ENCODE results near the gene CACNA1C. TPM values are rescaled to one million over a fixed set of nuclear protein-coding genes. Genes with fewer than 3 reads are reported as not detected.

Gene CACNA1C
- total and polyA plus RNA-seq, 2 of the 4 experiments (the other 2 are of a cell fraction), result 1.6 to 2.6 TPM

DNA sequence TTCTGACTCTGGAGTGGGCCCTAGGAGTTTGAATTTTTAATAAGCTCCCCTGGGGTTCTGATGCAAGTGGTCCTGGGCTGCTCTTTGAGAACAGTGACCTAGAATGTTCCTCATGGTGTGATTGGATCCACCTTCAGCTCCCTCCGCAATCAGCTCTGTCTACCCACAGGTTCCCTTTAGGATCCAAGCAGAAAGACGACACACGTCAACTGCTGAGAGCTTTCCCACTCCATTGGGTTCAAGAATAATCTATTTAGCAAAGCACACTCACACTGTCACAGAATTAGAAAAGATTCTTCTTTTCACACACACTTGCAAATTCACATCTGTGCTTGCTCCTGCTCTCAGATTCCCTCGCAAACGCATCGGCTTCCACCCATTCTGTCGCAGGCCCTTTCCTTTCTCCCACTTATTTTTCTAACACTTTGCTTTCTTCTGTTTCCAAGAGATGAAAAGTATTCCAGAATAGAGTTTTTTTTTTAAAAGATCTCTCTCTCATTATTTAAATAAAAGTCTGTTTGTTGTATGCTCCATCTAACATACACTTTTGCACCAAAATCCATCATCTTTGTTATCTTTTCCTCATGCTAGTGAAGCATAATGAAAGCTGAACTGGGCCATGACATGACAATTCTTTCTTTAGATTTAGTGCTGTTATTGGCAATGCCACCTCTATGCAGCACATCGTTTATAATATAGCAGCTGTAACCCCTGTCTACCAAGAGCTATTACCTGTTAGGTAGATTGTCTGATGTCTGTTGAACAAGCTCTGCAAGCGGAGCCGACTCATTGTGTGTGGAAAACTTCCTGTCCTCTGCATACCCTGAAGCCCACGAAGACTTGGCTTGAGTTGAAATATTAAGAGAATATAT lies 73.1 kb downstream of the CACNA1C start:
- Histone ChIP-seq H3K23ac (ENCODE audit: low read depth, low read length) (no peak overlapping the region), H3K14ac (replicated peaks; ENCODE audit: low read depth, low read length) (no peak overlapping the region), H3K4me1 (ENCODE audit: control insufficient read depth, insufficient read depth, low read length) (peaks cover 20% of the 10 kb centered on the region), H2BK120ac (ENCODE audit: low read depth, low read length) (no peak overlapping the region), H3K27me3 (ENCODE audit: control insufficient read depth, insufficient read depth, low read length) (no peaks in the 10 kb centered on the region), H3K9ac (ENCODE audit: low read depth, low read length) (no peak overlapping the region), H3K56ac (ENCODE audit: extremely low read depth, insufficient read depth, low read length) (no peak overlapping the region), H3K9me3 (ENCODE audit: control insufficient read depth, insufficient read depth, low read length) (no peaks in the 10 kb centered on the region), H2AK9ac (replicated peaks; ENCODE audit: low read depth, low read length, poor library complexity) (no peak overlapping the region), H3K27ac (ENCODE audit: insufficient read depth, low read length) (no peak overlapping the region), H3K36me3 (ENCODE audit: control insufficient read depth, insufficient read depth, low read length) (peaks cover 14% of the 10 kb centered on the region; the same call in 1 of the 2 replicates), H4K8ac (ENCODE audit: low read depth in 2 of 2, low read length in 2 of 2) (no peak overlapping the region), H3K18ac (ENCODE audit: low read depth, low read length) (no peak overlapping the region), H2BK20ac (ENCODE audit: low read depth, low read length) (no peak overlapping the region), H3K9me1 (ENCODE audit: insufficient read depth, low read length) (peaks cover 14% of the 10 kb centered on the region), H2BK5ac (ENCODE audit: low read depth, low read length, poor library complexity, severe bottlenecking) (no peak overlapping the region), H2AFZ (replicated peaks; ENCODE audit: low read length, poor library complexity) (no peak overlapping the region), H4K5ac (ENCODE audit: low read depth, low read length) (no peak overlapping the region), H3K4me2 (ENCODE audit: low read depth, low read length) (no peak overlapping the region), H3K79me1 (ENCODE audit: low read depth in 1 of 2, low read length in 2 of 2) (peaks cover 0 to 5% of the 10 kb centered on the region in 2 experiments; a peak in 2 of 4 replicates), H3K4me3 (ENCODE audit: insufficient read depth, low read depth, low read length) (no peak overlapping the region), H4K91ac (ENCODE audit: insufficient read depth, low read depth, low read length) (no peak overlapping the region), H4K20me1 (ENCODE audit: insufficient read depth, low read length) (no peaks in the 10 kb centered on the region), H2AK5ac (ENCODE audit: low read depth, low read length) (no peak overlapping the region; the same call in 1 of the 2 replicates), H2BK15ac (ENCODE audit: low read depth, low read length) (no peak overlapping the region), H3K4ac (ENCODE audit: low read depth, low read length) (no peak overlapping the region)
- no TSS peak for BruUV-seq (replicated peaks)
- dilution Hi-C loops (cut with HindIII; ENCODE audit: low sequenced_read_pairs, unreplicated experiment), result no loop called here
- DNase-seq, result no peak
- 59% methylated on average over 3 of the region's 11 CpGs; no CpG with 5 or more reads in 1 of the 2 experiments for WGBS, 2 experiments (ENCODE audit: extremely low coverage in 2 of 2, insufficient read length in 1 of 2)
- intact Hi-C loops (cut with micrococcal nuclease), result no loop called here
- ATAC-seq (ENCODE audit: low read depth), result no peak
- ChIA-PET CTCF (no interaction called here), POLR2A (ENCODE audit: unreplicated experiment) (no interaction called here)
- in situ Hi-C loops (cut with MboI; ENCODE audit: low sequenced_read_pairs), result no loop called here
- TF ChIP-seq BHLHE40 (IDR thresholded peaks at IDR 0.05; ENCODE audit: low read depth, low read length) (no peak), SMC3 (IDR thresholded peaks at IDR 0.05; ENCODE audit: low read depth, low read length) (no peak), RAD21 (IDR thresholded peaks at IDR 0.05; ENCODE audit: low read length) (no peak), RCOR1 (IDR thresholded peaks at IDR 0.05; ENCODE audit: insufficient replicate concordance, low read length) (no peak), FOS (IDR thresholded peaks at IDR 0.05; ENCODE audit: low read depth, low read length) (no peak), USF2 (IDR thresholded peaks at IDR 0.05; ENCODE audit: low read depth, low read length) (no peak), MAFK (IDR thresholded peaks at IDR 0.05; ENCODE audit: low read depth, low read length) (no peak), POLR2A (IDR thresholded peaks at IDR 0.05; ENCODE audit: low read depth, low read length) (no peak), CEBPB (IDR thresholded peaks at IDR 0.05; ENCODE audit: low read depth, low read length) (no peak), NFE2L2 (IDR thresholded peaks at IDR 0.05; ENCODE audit: low read depth, low read length) (no peak), MAZ (IDR thresholded peaks at IDR 0.05; ENCODE audit: borderline replicate concordance, low read depth, low read length) (no peak), CTCF (conservative IDR thresholded peaks at IDR 0.05; ENCODE audit: low read depth, low read length) (no peak), CHD1 (IDR thresholded peaks at IDR 0.05; ENCODE audit: low read depth, low read length) (no peak), MXI1 (IDR thresholded peaks at IDR 0.05; ENCODE audit: borderline replicate concordance, low read depth, low read length) (no peak)
- TF ChIP-seq, protein P1, sequence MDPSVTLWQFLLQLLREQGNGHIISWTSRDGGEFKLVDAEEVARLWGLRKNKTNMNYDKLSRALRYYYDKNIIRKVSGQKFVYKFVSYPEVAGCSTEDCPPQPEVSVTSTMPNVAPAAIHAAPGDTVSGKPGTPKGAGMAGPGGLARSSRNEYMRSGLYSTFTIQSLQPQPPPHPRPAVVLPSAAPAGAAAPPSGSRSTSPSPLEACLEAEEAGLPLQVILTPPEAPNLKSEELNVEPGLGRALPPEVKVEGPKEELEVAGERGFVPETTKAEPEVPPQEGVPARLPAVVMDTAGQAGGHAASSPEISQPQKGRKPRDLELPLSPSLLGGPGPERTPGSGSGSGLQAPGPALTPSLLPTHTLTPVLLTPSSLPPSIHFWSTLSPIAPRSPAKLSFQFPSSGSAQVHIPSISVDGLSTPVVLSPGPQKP (IDR thresholded peaks at IDR 0.05; ENCODE audit: borderline replicate concordance, low read depth, low read length), result no peak

All from IMR-90 (cell line).